OCI-LY1 (cell line): ENCODE results near the gene NOS3.

ENCODE experiments used
- H2AFZ ChIP-seq: fragments of 200-600 bp; sonication (generic), shearing (Covaris generic); 2 replicates; pipeline ENCODE4 v1.6.0; 2014; ENCODE audit warnings: antibody characterized with exemption, mild to moderate bottlenecking, low read length
- H3F3A ChIP-seq: fragments of 200-600 bp; sonication (generic), shearing (Covaris generic); 2 replicates; pipeline ENCODE4 v1.6.0; 2014; ENCODE audit warnings: mild to moderate bottlenecking, antibody characterized with exemption, low read length, moderate library complexity; ENCODE audit not compliant: insufficient read depth
- H3K27ac ChIP-seq: fragments of 200-600 bp; sonication (generic); 2 replicates; pipeline ENCODE4 v1.5.1; 2014; ENCODE audit warnings: low read length, mixed run types, mild to moderate bottlenecking, low read depth; ENCODE audit not compliant: poor library complexity, severe bottlenecking
- H3K27me3 ChIP-seq: fragments of 200-600 bp; sonication (generic); 2 replicates; pipeline ENCODE4 v1.6.0; 2014; ENCODE audit warnings: antibody characterized with exemption, mild to moderate bottlenecking, low read length, moderate library complexity; ENCODE audit not compliant: insufficient read depth
- H3K36me3 ChIP-seq: fragments of 200-600 bp; sonication (generic); 2 replicates; pipeline ENCODE4 v1.6.1; 2014; ENCODE audit warnings: mild to moderate bottlenecking, antibody characterized with exemption, low read length, moderate library complexity, mixed read lengths; ENCODE audit not compliant: insufficient read depth
- H3K4me1 ChIP-seq: fragments of 200-600 bp; sonication (generic); 2 replicates; pipeline ENCODE4 v1.5.1; 2014; ENCODE audit warnings: mild to moderate bottlenecking, low read length, moderate library complexity; ENCODE audit not compliant: insufficient read depth, severe bottlenecking
- H3K4me2 ChIP-seq: fragments of 200-600 bp; sonication (generic), shearing (Covaris generic); 2 replicates; pipeline ENCODE4 v1.6.1; 2014; ENCODE audit warnings: low read length
- H3K4me3 ChIP-seq: fragments of 200-600 bp; sonication (generic); 2 replicates; pipeline ENCODE4 v1.5.1; 2014; ENCODE audit warnings: low read length, low read depth, mild to moderate bottlenecking, mixed read lengths; ENCODE audit not compliant: poor library complexity, severe bottlenecking
- H3K79me2 ChIP-seq: fragments of 200-600 bp; shearing (Covaris generic); 2 replicates; pipeline ENCODE4 v1.6.1; 2016; ENCODE audit warnings: mixed run types, low read length, mixed read lengths; ENCODE audit not compliant: insufficient read depth
- H3K9ac ChIP-seq: fragments of 200-600 bp; sonication (generic), shearing (Covaris generic); 2 replicates; pipeline ENCODE4 v1.6.1; 2014; ENCODE audit warnings: mild to moderate bottlenecking, low read length, mixed read lengths
- H3K9me2 ChIP-seq: fragments of 200-600 bp; sonication (generic), shearing (Covaris generic); 2 replicates; pipeline ENCODE4 v1.6.1; 2014; ENCODE audit warnings: low read depth, mild to moderate bottlenecking, low read length, mixed read lengths
- H3K9me3 ChIP-seq: fragments of 200-600 bp; shearing (Covaris generic); 2 replicates; pipeline ENCODE4 v1.6.1; 2014; ENCODE audit warnings: low read length, mixed read lengths
- H4K20me1 ChIP-seq: fragments of 200-600 bp; sonication (generic), shearing (Covaris generic); 2 replicates; pipeline ENCODE4 v1.6.0; 2016; ENCODE audit warnings: mild to moderate bottlenecking, low read length; ENCODE audit not compliant: insufficient read depth
- CTCF ChIP-seq: fragments of 200-600 bp; sonication (generic), shearing (Covaris generic); IDR thresholded peaks from 2 replicates; pipeline ENCODE4 v1.5.1; 2017; ENCODE audit warnings: mild to moderate bottlenecking, antibody characterized with exemption, low read length, moderate library complexity, mixed read lengths
- EZH2 ChIP-seq: fragments of 200-600 bp; sonication (generic), shearing (Covaris generic); IDR thresholded peaks from 2 replicates; pipeline ENCODE4 v1.8.0; 2017; ENCODE audit warnings: borderline replicate concordance, mixed run types, mild to moderate bottlenecking, antibody characterized with exemption, low read length, moderate library complexity, mixed read lengths

The NOS3 gene

GRCh38 chr7:150968056-150968733 is 22.6 kb upstream of the NOS3 start:
- no peaks in the 10 kb centered on the region for H4K20me1 ChIP-seq

GRCh38 chr7:150968734-150969372 is 22.0 kb upstream of the NOS3 start:
- H3K36me3 ChIP-seq = no peaks in the 10 kb centered on the region
- no peaks in the 10 kb centered on the region for H3K9me3 ChIP-seq
- no peak overlapping the region for H3K4me3 ChIP-seq
- no peak overlapping the region for H3K4me2 ChIP-seq
- H3K9ac ChIP-seq = no peak overlapping the region
- H3K27ac ChIP-seq = no peak overlapping the region
- no peak overlapping the region for H2AFZ ChIP-seq
- no peaks in the 10 kb centered on the region for H3K9me2 ChIP-seq
- no peaks in the 10 kb centered on the region for H3K27me3 ChIP-seq
- H3K4me1 ChIP-seq = peaks cover 9% of the 10 kb centered on the region
- H4K20me1 ChIP-seq = no peaks in the 10 kb centered on the region
- no peaks in the 10 kb centered on the region for H3K79me2 ChIP-seq
- TF ChIP-seq CTCF (no peak), EZH2 (no peak)
- H3F3A ChIP-seq = no peaks in the 10 kb centered on the region

More at GRCh38 chr7:150968056-150968733, 22.6 kb upstream of the NOS3 start:
- no peak overlapping the region for H3K4me3 ChIP-seq
- no peaks in the 10 kb centered on the region for H3K9me3 ChIP-seq
- no peaks in the 10 kb centered on the region for H3K79me2 ChIP-seq
- no peaks in the 10 kb centered on the region for H3F3A ChIP-seq
- H3K27me3 ChIP-seq = no peaks in the 10 kb centered on the region
- TF ChIP-seq CTCF = no peak
- TF ChIP-seq EZH2 = no peak
- no peak overlapping the region for H3K9ac ChIP-seq
- no peaks in the 10 kb centered on the region for H3K36me3 ChIP-seq
- no peaks in the 10 kb centered on the region for H3K9me2 ChIP-seq
- H2AFZ ChIP-seq = no peak overlapping the region
- no peak overlapping the region for H3K27ac ChIP-seq
- H3K4me1 ChIP-seq = peaks cover 3% of the 10 kb centered on the region
- no peak overlapping the region for H3K4me2 ChIP-seq

GRCh38 chr7:150969475-150969874 is 21.3 kb upstream of the NOS3 start:
- no peak for TF ChIP-seq EZH2
- TF ChIP-seq CTCF = no peak
- Histone ChIP-seq H3K9me3 (no peaks in the 10 kb centered on the region), H4K20me1 (no peaks in the 10 kb centered on the region), H3K9ac (no peak overlapping the region), H3K27me3 (no peaks in the 10 kb centered on the region), H2AFZ (no peak overlapping the region), H3F3A (no peaks in the 10 kb centered on the region), H3K9me2 (no peaks in the 10 kb centered on the region), H3K4me1 (peaks cover 15% of the 10 kb centered on the region), H3K27ac (no peak overlapping the region), H3K4me2 (no peak overlapping the region), H3K36me3 (no peaks in the 10 kb centered on the region), H3K4me3 (no peak overlapping the region), H3K79me2 (no peaks in the 10 kb centered on the region)
